Measurements from ENCODE around the gene CCDC93. TPM values are rescaled to one million over a fixed set of nuclear protein-coding genes. Genes with fewer than 3 reads are reported as not detected.
A peak's percentile ranks its signal among the peaks of the same experiment; 100 is the strongest.

Gene CCDC93
- total RNA-seq, 2 donors from 2014 or later, result 33.5 to 37.8 TPM

DNA sequence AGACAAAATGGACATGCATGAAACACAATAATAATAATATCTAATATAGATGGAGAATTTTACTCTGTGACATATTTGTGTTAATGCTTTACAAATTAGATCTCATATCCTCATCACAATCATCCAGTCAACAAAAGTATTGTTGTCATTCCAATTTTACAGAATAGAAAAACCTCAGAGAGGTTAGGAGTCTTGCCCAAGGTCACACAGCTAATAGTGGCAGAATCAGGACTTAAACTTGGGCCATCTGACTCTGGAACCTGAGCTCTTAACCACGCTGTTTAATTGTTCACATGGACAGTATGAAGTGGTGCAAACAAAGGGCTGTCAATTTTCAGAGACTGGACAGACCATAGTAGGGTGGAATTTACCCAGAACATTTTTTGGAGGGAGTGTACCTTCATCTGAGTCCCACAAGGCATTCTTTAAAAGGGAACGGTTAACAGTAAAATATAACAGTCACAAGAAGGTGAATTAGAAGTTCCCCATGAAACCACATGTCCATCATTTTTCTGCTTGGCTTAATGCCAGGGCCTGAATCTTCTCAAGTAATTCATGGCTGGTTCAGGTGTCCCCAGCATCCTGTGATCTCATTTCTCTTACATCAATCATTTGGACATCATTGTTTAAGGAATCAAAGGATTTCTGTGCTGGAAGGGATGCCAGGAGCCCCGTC lies 35.4 kb upstream of the CCDC93 start:
- no peak overlapping the region for H3K4me3 ChIP-seq
- H3K27me3 ChIP-seq, result no peaks in the 10 kb centered on the region
- no peaks in the 10 kb centered on the region for H3K9me3 ChIP-seq
- DNase-seq, result no peak
- TF ChIP-seq, protein P1, sequence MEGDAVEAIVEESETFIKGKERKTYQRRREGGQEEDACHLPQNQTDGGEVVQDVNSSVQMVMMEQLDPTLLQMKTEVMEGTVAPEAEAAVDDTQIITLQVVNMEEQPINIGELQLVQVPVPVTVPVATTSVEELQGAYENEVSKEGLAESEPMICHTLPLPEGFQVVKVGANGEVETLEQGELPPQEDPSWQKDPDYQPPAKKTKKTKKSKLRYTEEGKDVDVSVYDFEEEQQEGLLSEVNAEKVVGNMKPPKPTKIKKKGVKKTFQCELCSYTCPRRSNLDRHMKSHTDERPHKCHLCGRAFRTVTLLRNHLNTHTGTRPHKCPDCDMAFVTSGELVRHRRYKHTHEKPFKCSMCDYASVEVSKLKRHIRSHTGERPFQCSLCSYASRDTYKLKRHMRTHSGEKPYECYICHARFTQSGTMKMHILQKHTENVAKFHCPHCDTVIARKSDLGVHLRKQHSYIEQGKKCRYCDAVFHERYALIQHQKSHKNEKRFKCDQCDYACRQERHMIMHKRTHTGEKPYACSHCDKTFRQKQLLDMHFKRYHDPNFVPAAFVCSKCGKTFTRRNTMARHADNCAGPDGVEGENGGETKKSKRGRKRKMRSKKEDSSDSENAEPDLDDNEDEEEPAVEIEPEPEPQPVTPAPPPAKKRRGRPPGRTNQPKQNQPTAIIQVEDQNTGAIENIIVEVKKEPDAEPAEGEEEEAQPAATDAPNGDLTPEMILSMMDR (IDR thresholded peaks at IDR 0.05), result no peak
- H3K36me3 ChIP-seq, result no peaks in the 10 kb centered on the region
- intact Hi-C loops (cut with DNase I), result loop anchor here (5.0 to 10.0 kb wide), 2 partner anchors 176 to 803 kb away; no protein-coding TSS in a partner anchor
- no peaks in the 10 kb centered on the region for H3K4me1 ChIP-seq
- H3K9ac ChIP-seq (ENCODE audit: low read depth in 2 of 2, low read length in 2 of 2), result no peak overlapping the region
- H3K27ac ChIP-seq, result no peak overlapping the region

DNA sequence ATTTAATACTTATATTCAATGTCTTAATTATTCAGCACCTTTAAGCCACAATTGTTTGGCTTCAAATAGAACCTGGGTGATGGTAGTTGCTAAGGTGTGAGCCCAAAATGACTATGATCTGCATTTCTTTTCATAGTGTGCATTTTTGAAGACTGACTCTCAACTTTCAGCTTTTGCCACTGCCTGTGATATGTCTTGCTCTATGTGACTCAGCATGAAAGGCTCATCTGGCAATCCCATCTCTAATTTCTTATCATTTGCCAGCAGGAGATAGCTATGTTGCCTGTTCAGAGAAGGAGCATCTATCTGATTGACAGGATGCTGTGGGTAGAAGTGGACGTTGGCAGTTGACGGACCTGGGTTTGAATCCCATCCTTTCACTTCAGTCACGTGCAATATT lies 34.5 kb upstream of the CCDC93 start:
- H3K9me3 ChIP-seq, result no peaks in the 10 kb centered on the region

DNA sequence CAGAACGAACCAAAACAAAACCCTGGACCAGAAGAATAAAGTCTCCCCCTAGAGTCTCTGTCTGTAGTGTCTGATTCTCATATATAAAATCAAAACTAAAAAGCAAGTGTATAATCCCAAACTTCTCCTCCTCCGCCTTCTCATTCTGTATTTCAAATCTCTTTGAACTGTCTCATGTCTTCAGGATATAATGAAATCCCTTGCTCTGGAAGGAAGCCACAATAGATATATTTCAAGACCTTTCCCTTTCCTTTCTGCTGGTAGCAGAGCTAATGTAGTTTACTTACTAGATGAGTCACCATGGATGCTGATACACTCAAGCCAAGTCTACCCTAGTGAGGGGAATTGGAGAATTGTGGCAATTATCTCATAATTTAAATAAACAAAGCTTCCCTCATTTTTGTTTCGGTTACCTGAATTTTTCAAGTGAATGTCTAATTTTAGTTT lies 33.5 kb upstream of the CCDC93 start:
- Histone ChIP-seq H3K4me1 (no peaks in the 10 kb centered on the region), H3K27ac (no peak overlapping the region), H3K9ac (ENCODE audit: low read depth in 2 of 2, low read length in 2 of 2) (no peak overlapping the region), H3K36me3 (no peaks in the 10 kb centered on the region), H3K4me3 (no peak overlapping the region), H3K9me3 (no peaks in the 10 kb centered on the region), H3K27me3 (no peaks in the 10 kb centered on the region)
- DNase-seq, result no peak
- intact Hi-C loops (cut with DNase I), result loop anchor here (5.0 to 10.0 kb wide), 2 partner anchors 177 to 805 kb away; no protein-coding TSS in a partner anchor
- TF ChIP-seq, protein P1 (IDR thresholded peaks at IDR 0.05), result no peak

More for the DNA sequence above, 34.5 kb upstream of the CCDC93 start:
- Histone ChIP-seq H3K4me3 (no peak overlapping the region), H3K4me1 (no peaks in the 10 kb centered on the region), H3K27ac (no peak overlapping the region), H3K36me3 (no peaks in the 10 kb centered on the region), H3K9ac (ENCODE audit: low read depth in 2 of 2, low read length in 2 of 2) (no peak overlapping the region), H3K27me3 (no peaks in the 10 kb centered on the region)
- no peak for DNase-seq
- intact Hi-C loops (cut with DNase I), result loop anchor here (5.0 to 10.0 kb wide), 2 partner anchors 176 to 804 kb away; no protein-coding TSS in a partner anchor
- TF ChIP-seq, protein P1 (IDR thresholded peaks at IDR 0.05), result no peak

DNA sequence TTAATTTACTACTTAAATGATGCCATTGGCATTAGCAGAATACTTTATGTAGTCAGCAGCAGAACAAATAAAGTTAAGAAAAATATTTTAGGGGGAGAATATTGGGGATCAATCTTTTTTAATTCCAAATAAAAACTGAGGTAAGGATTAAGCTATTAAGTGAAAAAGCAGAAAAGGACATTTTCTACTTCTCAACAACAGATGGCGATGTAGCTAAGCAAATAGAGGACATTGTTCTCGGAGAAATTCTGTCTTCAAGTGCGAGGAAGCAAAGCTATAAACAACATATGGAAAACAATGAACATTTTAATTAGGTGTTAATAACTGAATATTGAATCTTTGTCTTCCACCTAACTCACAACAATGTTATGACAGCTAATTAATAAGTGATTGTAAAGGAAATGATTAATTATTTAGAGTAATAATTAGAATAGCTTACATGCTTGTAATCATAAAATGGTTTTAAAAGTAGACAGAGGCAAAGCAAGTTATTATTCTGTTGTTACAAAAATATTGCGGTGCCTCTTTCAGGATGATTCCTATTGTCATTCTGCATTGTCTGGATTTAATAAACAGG lies 32.9 kb upstream of the CCDC93 start:
- Histone ChIP-seq H3K9me3 (no peaks in the 10 kb centered on the region), H3K9ac (ENCODE audit: low read depth in 2 of 2, low read length in 2 of 2) (no peak overlapping the region), H3K4me3 (no peak overlapping the region), H3K27ac (no peak overlapping the region), H3K27me3 (no peaks in the 10 kb centered on the region), H3K4me1 (no peaks in the 10 kb centered on the region), H3K36me3 (no peaks in the 10 kb centered on the region)
- TF ChIP-seq, protein P1 (IDR thresholded peaks at IDR 0.05), result peak; percentile 36
- intact Hi-C loops (cut with DNase I), result loop anchor here (5.0 to 10.0 kb wide), 2 partner anchors 178 to 806 kb away; no protein-coding TSS in a partner anchor
- DNase-seq, result no peak

DNA sequence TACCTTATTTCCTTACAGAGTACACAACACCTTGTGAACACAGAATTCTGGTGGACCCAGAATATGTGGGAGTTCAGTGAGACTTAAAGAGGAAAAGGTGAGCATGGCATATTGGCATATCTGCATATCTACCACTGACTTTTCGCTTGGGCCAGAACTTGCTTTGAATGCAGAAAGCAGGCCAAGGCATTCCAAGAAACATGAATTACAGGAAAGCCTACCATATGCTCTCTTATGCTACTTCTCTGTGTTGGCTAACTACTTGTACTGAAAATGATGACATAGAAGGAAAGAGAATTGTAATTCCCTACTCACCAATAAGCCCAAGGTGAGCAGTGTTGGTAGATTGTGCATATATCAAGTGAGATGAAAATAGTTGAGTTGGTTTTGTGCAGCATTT lies 31.4 kb upstream of the CCDC93 start:
- DNase-seq, result no peak
- intact Hi-C loops (cut with DNase I), result loop anchor here (5.0 to 10.0 kb wide), 2 partner anchors 180 to 807 kb away; no protein-coding TSS in a partner anchor
- Histone ChIP-seq H3K4me3 (no peak overlapping the region), H3K9me3 (no peaks in the 10 kb centered on the region), H3K27ac (no peak overlapping the region), H3K27me3 (no peaks in the 10 kb centered on the region), H3K4me1 (no peaks in the 10 kb centered on the region), H3K9ac (ENCODE audit: low read depth in 2 of 2, low read length in 2 of 2) (no peak overlapping the region), H3K36me3 (no peaks in the 10 kb centered on the region)
- TF ChIP-seq, protein P1 (IDR thresholded peaks at IDR 0.05), result no peak

All from colonic mucosa (tissue), 4 donors.